Right ventricle myocardium inferior (tissue), 1 donor: ENCODE data around the gene CSRNP2. TPM values are rescaled to one million over a fixed set of nuclear protein-coding genes. Genes with fewer than 3 reads are reported as not detected.

Experiments used
- ATAC-seq: fragments of 200-7000 bp; cut with Tn5 transposase; one replicate; pipeline ENCODE4 v1.9.1; 2020; ENCODE audit warnings: mild to moderate bottlenecking, moderate library complexity
- DNase-seq: peaks from one replicate; pipeline ENCODE4 v3.0.0; 2021; ENCODE audit errors: missing footprints
- intact Hi-C: fragments of 100-400 bp; cut with DNase I; formaldehyde crosslinking; loops from one replicate; pipeline ENCODE4 v1.11.0; 2022
- total RNA-seq: library from RNA; stranded (reverse); fragmentation: NEBNext Ultra II Directional; extraction: Animal tissue kit (Norgen Biotek cat#: 25700); gene quantifications from one replicate; pipeline ENCODE4 v1.2.1, GENCODE V29; 2021
- donor health status: DM: no; HTN: yes; CAD: no; lungs with severe emphysema.

The CSRNP2 gene
- total RNA-seq, 1 donor from 2014 or later, result 25.7 TPM

DNA sequence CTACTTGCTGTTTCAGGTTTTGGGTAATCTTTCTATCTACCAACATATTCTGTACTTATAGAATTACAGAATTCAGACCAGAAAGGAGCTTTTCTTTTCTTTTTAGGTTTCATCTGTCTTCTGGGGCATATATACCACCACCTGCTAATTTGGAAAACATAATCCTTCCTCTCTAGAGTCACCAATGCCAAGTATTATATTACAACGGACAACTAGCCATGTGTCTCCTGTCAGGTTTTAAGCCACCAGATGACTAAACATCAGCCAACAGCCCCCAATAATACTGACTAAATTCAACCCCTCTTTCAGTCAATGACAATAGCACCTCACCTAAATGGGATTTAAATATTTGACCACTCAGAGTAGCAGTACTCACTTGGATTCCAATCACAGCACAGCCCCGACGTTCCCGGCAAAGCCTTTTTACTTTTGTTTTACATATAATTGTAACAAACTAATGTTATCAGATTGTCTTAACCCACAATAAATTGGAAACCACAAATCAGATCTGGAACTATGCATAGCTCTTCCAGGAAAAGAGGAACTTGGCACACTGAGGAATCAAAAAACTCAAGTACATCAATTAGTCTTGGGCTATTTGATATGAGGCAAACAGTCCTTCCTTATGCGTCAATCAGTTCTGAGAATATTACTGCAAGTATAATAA is 70.7 kb downstream of the CSRNP2 start:
- DNase-seq (no peak), ATAC-seq (no peak)
- intact Hi-C loops, result no loop called here

DNA sequence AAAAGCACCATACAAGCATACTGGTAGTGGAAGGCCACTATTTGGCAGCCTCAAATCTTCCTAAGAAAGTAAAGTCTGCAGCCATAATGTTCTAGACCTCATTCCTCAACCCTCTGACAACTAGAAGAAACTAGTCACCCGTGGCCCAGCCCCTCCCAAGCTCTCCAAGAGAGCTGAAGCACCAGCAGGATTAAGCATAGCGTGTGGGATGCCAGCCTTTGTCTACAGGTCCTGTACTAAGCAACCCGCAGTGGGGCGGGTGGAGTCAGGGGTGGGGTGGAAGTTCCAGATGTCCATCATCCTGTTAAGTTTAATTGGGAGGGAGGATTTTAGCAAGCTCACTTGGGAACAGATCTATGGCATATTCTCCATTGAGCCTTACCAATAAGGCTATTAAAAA is 71.4 kb downstream of the CSRNP2 start:
- intact Hi-C loops, result no loop called here
- no peak for DNase-seq
- no peak for ATAC-seq

Other genes with a start within 250 kb of the CSRNP2 start
- not detected for gene TMPRSS12, start 240.7 kb downstream of the CSRNP2 start, total RNA-seq
- not detected for gene HIGD1C, start 131.1 kb downstream of the CSRNP2 start, total RNA-seq
- gene SLC11A2, start 57.2 kb downstream of the CSRNP2 start, total RNA-seq, result 23.7 TPM
- 17.0 TPM for gene LETMD1, start 35.3 kb downstream of the CSRNP2 start, total RNA-seq
- 22.3 TPM for gene TFCP2, start 89.5 kb upstream of the CSRNP2 start, total RNA-seq
- 8.6 TPM for gene POU6F1, start 134.5 kb upstream of the CSRNP2 start, total RNA-seq
- 136 TPM for gene DAZAP2, start 155.2 kb upstream of the CSRNP2 start, total RNA-seq
- gene SMAGP, start 186.8 kb upstream of the CSRNP2 start, total RNA-seq, result 3.8 TPM
- 2.0 TPM for gene BIN2, start 240.6 kb upstream of the CSRNP2 start, total RNA-seq